Measurements from ENCODE around the gene SLU7.

DNA sequence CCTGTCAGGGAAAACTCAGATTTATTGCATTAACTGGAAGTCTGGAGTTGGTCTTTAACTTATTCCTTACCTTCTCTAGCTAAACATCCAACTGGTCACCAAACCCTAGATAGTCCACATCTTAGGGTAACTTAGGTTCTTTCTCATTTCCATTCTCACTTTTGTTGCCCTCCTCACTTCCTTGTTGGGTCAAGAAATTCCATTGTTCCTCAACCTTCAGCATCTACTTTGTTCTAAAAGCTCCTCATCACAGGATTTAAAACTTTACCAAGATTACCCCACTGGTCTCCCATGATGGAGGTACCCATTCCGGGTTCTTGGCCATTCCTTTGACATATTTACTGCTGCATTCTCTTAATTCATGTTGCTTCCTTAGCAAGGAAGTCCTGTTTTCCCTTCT, 34.9 kb upstream of the SLU7 start:
- TF ChIP-seq, protein P1, sequence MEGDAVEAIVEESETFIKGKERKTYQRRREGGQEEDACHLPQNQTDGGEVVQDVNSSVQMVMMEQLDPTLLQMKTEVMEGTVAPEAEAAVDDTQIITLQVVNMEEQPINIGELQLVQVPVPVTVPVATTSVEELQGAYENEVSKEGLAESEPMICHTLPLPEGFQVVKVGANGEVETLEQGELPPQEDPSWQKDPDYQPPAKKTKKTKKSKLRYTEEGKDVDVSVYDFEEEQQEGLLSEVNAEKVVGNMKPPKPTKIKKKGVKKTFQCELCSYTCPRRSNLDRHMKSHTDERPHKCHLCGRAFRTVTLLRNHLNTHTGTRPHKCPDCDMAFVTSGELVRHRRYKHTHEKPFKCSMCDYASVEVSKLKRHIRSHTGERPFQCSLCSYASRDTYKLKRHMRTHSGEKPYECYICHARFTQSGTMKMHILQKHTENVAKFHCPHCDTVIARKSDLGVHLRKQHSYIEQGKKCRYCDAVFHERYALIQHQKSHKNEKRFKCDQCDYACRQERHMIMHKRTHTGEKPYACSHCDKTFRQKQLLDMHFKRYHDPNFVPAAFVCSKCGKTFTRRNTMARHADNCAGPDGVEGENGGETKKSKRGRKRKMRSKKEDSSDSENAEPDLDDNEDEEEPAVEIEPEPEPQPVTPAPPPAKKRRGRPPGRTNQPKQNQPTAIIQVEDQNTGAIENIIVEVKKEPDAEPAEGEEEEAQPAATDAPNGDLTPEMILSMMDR (IDR thresholded peaks at IDR 0.05): no peak
- no peak for TF ChIP-seq POLR2A (IDR thresholded peaks at IDR 0.05)
- no peak for TF ChIP-seq POLR2AphosphoS5 (IDR thresholded peaks at IDR 0.05)
- TF ChIP-seq EP300 (IDR thresholded peaks at IDR 0.05): no peak

Data from suprapubic skin (tissue), 4 donors.